GM19099 (cell line): Measurements from ENCODE around the gene TLR10.

Experiments
- POLR2A ChIP-seq: IDR thresholded peaks from 3 replicates; pipeline ENCODE4 v1.6.1; 2011; ENCODE audit warnings: low read depth; ENCODE audit not compliant: insufficient read length; ENCODE audit errors: extremely low read depth

The TLR10 gene

GRCh38 chr4:38804654-38805295 lies 22.0 kb upstream of the TLR10 start, which contains the start of gene TLR1:
Gene TLR1 (minus strand): TSS chr4:38804791. CDS start chr4:38798831, 5,960 bp downstream.
- peak; percentile 37 for TF ChIP-seq POLR2A

GRCh38 chr4:38803833-38804653 lies 21.3 kb upstream of the TLR10 start:
- TF ChIP-seq POLR2A = no peak

GRCh38 chr4:38802561-38803355 lies 20.0 kb upstream of the TLR10 start:
- no peak for TF ChIP-seq POLR2A

GRCh38 chr4:38800961-38801450 lies 18.2 kb upstream of the TLR10 start:
- TF ChIP-seq POLR2A = no peak

GRCh38 chr4:38800366-38800765 lies 17.6 kb upstream of the TLR10 start:
- no peak for TF ChIP-seq POLR2A

- TF ChIP-seq POLR2A = no peak
Observed at GRCh38 chr4:38795087-38795486, 12.3 kb upstream of the TLR10 start.

- TF ChIP-seq POLR2A = no peak
Observed at GRCh38 chr4:38794051-38794450, 11.3 kb upstream of the TLR10 start.

- no peak for TF ChIP-seq POLR2A
Observed at GRCh38 chr4:38791010-38791409, 8.2 kb upstream of the TLR10 start.

GRCh38 chr4:38788317-38788716 lies 5.5 kb upstream of the TLR10 start:
- TF ChIP-seq POLR2A = no peak

GRCh38 chr4:38787693-38788092 lies 4.9 kb upstream of the TLR10 start:
- TF ChIP-seq POLR2A = no peak

- TF ChIP-seq POLR2A = no peak
Observed at GRCh38 chr4:38785901-38786402, 3.2 kb upstream of the TLR10 start.

- TF ChIP-seq POLR2A = no peak
Observed at GRCh38 chr4:38785041-38785790, 2.4 kb upstream of the TLR10 start.

GRCh38 chr4:38784141-38784540 lies 1.4 kb upstream of the TLR10 start:
- TF ChIP-seq POLR2A = no peak

- TF ChIP-seq POLR2A = no peak
Observed at GRCh38 chr4:38783109-38783460, 295 bp upstream of the TLR10 start.
